ENCODE results near the gene NTRK3.
A peak's percentile ranks its signal among the peaks of the same experiment; 100 is the strongest.

Gene NTRK3

DNA sequence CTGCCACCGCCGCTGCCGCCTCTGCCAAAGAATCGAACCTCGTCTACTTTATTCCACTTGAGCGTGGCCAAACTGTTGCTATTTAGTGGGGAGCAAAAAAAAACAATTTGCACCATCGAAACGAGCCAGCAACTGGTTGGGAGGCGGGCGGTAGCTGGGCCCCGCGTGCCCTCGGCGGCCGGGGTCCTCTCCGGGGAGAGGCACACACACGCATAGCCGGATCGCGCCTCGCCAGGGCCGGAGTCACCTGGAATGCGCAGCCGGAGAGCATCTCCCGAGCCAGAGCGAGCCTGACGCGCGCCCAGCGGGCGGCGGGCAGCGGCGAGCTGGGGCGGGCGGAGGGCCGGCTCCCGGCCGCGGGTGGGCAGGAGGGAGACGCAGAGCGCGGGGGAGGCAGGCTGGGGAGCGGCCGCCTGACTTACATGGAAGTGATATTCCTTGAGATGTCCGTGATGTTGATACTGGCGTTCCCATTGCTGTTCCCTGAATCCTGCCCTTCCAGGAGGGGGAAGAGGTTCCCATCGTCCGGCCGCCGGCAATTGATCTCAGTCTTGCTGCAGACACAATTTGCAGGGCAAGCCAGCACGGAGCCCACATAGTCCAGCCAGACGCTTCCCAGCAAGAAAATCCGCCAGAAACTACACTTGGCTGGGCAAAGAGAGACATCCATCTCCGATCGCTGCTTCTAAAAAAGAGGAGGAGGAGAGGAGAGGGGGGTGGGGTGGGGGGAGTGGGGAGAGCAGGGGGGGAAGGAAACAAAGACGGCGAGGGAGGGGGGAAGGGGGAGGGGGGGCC is 858 bp downstream of the NTRK3 start:
- H3K9me3 ChIP-seq (ENCODE audit: insufficient read depth, low read depth, low read length) = no peaks in the 10 kb centered on the region
- no peak overlapping the region for H3K27ac ChIP-seq (ENCODE audit: low read length)
- no peaks in the 10 kb centered on the region for H3K36me3 ChIP-seq (ENCODE audit: insufficient read depth, low read depth, low read length)
- peaks cover 77% of the 10 kb centered on the region for H3K27me3 ChIP-seq (ENCODE audit: insufficient read depth, low read length)
- no peak overlapping the region for H3K9ac ChIP-seq (ENCODE audit: low read depth, low read length)
- peak overlapping the region; percentile 64 for H3K4me3 ChIP-seq (ENCODE audit: low read length)
- H3K4me1 ChIP-seq (ENCODE audit: insufficient read depth, low read length) = peaks cover 4% of the 10 kb centered on the region; the same call in 1 of the 2 replicates

GRCh38 chr15:88255087-88255483 is 1.5 kb downstream of the NTRK3 start:
- Histone ChIP-seq H3K36me3 (ENCODE audit: insufficient read depth, low read depth, low read length) (no peaks in the 10 kb centered on the region), H3K9me3 (ENCODE audit: insufficient read depth, low read depth, low read length) (no peaks in the 10 kb centered on the region), H3K4me1 (ENCODE audit: insufficient read depth, low read length) (peaks cover 4% of the 10 kb centered on the region; the same call in 1 of the 2 replicates), H3K27ac (ENCODE audit: low read length) (no peak overlapping the region), H3K27me3 (ENCODE audit: insufficient read depth, low read length) (peaks cover 74% of the 10 kb centered on the region), H3K9ac (ENCODE audit: low read depth, low read length) (no peak overlapping the region), H3K4me3 (ENCODE audit: low read length) (peak overlapping the region; percentile 64)

DNA sequence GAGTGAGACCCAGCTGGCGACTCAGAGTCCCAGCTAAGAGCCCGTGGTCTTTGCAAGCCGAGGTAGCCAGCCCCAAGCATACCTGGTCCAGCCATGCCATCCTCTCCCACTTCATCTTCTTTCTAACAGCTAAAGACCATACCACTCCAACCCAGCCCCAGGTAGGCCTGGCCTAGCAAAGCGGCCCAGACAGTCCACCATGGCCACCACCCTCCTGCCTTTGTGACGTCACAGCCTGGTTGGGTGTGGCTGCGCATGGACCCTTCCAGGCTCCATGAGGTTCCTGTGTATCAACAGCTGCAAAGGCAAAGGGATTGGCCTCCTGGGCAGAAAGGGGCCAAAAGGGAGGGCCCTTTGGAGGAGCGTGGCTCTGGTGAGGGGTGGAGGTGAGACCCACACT is 4.1 kb downstream of the NTRK3 start:
- Histone ChIP-seq H3K36me3 (ENCODE audit: insufficient read depth, low read depth, low read length) (no peaks in the 10 kb centered on the region), H3K27ac (ENCODE audit: low read length) (no peak overlapping the region), H3K27me3 (ENCODE audit: insufficient read depth, low read length) (peaks cover 75% of the 10 kb centered on the region)

GRCh38 chr15:88250826-88251225 is 5.7 kb downstream of the NTRK3 start:
- H3K9me3 ChIP-seq (ENCODE audit: insufficient read depth, low read depth, low read length) = no peaks in the 10 kb centered on the region
- H3K27ac ChIP-seq (ENCODE audit: low read length) = no peak overlapping the region
- no peak overlapping the region for H3K9ac ChIP-seq (ENCODE audit: low read depth, low read length)
- no peak overlapping the region for H3K4me3 ChIP-seq (ENCODE audit: low read length)
- no peaks in the 10 kb centered on the region for H3K36me3 ChIP-seq (ENCODE audit: insufficient read depth, low read depth, low read length)
- H3K27me3 ChIP-seq (ENCODE audit: insufficient read depth, low read length) = peaks cover 74% of the 10 kb centered on the region
- peaks cover 4% of the 10 kb centered on the region; the same call in 1 of the 2 replicates for H3K4me1 ChIP-seq (ENCODE audit: insufficient read depth, low read length)

More for the DNA sequence above, 4.1 kb downstream of the NTRK3 start:
- Histone ChIP-seq H3K9ac (ENCODE audit: low read depth, low read length) (no peak overlapping the region), H3K4me3 (ENCODE audit: low read length) (no peak overlapping the region), H3K9me3 (ENCODE audit: insufficient read depth, low read depth, low read length) (no peaks in the 10 kb centered on the region), H3K4me1 (ENCODE audit: insufficient read depth, low read length) (peaks cover 4% of the 10 kb centered on the region; the same call in 1 of the 2 replicates)

DNA sequence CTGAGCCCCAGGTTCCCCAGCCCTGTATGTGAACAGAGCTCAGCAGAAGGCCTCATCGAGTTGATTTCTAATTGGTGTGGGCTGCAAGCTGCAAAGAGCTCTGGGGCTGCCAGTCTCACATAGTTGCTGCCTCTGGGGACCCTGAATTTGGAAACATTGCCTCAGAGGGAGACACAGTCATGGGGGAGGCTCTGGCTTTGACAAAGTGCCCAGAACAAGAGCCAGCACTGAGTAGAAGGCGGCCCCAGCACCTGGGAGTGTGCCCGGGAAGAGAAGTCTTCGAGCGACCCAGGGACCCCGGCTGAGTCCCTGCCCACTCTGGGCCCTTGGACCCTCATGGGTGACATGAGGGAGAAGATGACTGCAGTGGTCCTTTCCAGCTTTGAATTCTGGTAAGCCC is 7.3 kb downstream of the NTRK3 start:
- H3K9ac ChIP-seq (ENCODE audit: low read depth, low read length) = no peak overlapping the region
- H3K36me3 ChIP-seq (ENCODE audit: insufficient read depth, low read depth, low read length) = no peaks in the 10 kb centered on the region
- no peak overlapping the region for H3K4me3 ChIP-seq (ENCODE audit: low read length)
- no peaks in the 10 kb centered on the region for H3K9me3 ChIP-seq (ENCODE audit: insufficient read depth, low read depth, low read length)
- no peaks in the 10 kb centered on the region for H3K4me1 ChIP-seq (ENCODE audit: insufficient read depth, low read length)
- peaks cover 61% of the 10 kb centered on the region for H3K27me3 ChIP-seq (ENCODE audit: insufficient read depth, low read length)
- H3K27ac ChIP-seq (ENCODE audit: low read length) = no peak overlapping the region

DNA sequence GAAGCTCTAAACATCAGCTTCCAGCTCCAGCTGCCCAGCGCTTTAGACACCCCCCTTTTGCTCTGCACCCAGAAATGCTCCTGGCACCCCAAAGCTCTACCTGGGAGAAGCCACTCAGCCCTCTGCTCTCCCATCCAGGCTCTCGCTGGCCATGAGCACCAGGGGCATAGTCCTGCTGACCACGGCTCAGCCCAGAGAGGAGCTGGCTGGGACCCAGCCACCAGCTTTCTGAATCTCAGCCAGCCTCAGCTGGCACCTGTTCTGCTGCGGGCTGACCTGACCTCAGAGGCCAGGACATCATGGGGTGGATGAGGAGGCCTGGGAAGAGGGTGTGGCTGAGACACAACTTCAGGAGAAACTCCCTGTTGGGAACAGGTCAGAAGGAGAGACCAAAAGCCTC is 8.6 kb downstream of the NTRK3 start:
- peaks cover 48% of the 10 kb centered on the region for H3K27me3 ChIP-seq (ENCODE audit: insufficient read depth, low read length)
- no peaks in the 10 kb centered on the region for H3K9me3 ChIP-seq (ENCODE audit: insufficient read depth, low read depth, low read length)
- H3K4me1 ChIP-seq (ENCODE audit: insufficient read depth, low read length) = no peaks in the 10 kb centered on the region
- no peaks in the 10 kb centered on the region for H3K36me3 ChIP-seq (ENCODE audit: insufficient read depth, low read depth, low read length)
- H3K27ac ChIP-seq (ENCODE audit: low read length) = no peak overlapping the region
- H3K9ac ChIP-seq (ENCODE audit: low read depth, low read length) = no peak overlapping the region
- no peak overlapping the region for H3K4me3 ChIP-seq (ENCODE audit: low read length)

DNA sequence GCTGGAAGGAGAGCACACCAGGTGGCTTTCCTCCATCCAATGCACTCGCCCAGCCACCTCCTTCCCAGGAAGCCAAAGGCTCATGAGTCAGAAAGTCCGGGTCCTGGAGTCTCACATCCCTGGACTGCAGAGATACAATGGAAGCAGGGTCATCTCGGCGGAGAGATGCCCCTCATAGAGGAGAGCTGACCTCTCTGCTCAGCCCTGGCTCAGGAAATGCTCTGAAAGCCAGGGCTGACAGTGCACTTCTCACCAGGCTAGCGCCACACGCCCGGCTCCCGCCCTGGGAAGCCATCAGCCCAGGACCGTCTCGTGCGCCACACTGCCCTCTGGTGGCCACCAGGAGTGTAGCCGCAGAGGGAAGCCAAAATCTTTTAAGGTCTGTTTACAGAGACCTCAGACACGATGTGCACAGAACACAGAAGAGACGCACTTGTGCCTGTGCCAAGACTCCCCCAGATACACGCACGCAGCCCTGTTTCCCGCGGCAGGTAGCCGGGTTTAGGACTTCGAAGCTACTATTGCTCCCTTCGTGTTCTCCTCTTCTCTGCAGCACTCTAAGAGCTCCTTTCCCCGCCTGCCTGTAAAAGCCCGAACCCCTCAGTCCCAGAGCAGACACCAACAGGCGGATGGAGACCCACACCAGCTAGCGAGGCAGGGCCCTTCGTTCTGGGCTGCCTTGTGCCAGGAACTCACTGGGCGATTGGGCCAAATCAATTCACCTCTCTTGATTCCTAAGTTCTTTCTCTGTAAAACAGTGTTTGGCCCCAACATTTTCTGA is 9.7 kb downstream of the NTRK3 start:
- H3K9ac ChIP-seq (ENCODE audit: low read depth, low read length) = peak overlapping the region; percentile 28; the same call in 1 of the 2 replicates
- peak overlapping the region; percentile 45; the same call in 1 of the 2 replicates for H3K4me3 ChIP-seq (ENCODE audit: low read length)
- no peaks in the 10 kb centered on the region for H3K9me3 ChIP-seq (ENCODE audit: insufficient read depth, low read depth, low read length)
- no peak overlapping the region for H3K27ac ChIP-seq (ENCODE audit: low read length)
- no peaks in the 10 kb centered on the region for H3K36me3 ChIP-seq (ENCODE audit: insufficient read depth, low read depth, low read length)
- H3K27me3 ChIP-seq (ENCODE audit: insufficient read depth, low read length) = peaks cover 37% of the 10 kb centered on the region
- no peaks in the 10 kb centered on the region for H3K4me1 ChIP-seq (ENCODE audit: insufficient read depth, low read length)

DNA sequence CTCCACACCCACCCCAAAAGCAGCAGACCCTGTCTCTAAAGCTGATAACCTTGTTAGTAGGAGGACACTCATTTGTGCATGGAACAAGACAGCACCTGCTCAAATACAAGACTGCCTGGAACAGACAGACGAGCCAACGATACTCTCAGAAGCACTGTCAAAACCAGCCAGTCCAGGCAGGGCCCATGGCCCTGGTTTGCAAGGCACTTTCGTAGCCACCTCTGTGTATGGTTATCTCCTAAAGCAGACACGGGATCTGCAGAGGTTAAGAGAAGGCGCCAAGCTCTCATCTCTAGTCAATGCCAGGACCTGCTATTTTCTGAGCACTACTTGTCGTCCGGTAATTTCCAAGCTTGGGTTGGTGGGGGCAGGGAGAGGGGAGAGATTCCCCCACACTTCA is 10.5 kb downstream of the NTRK3 start:
- H3K36me3 ChIP-seq (ENCODE audit: insufficient read depth, low read depth, low read length) = no peaks in the 10 kb centered on the region

DNA sequence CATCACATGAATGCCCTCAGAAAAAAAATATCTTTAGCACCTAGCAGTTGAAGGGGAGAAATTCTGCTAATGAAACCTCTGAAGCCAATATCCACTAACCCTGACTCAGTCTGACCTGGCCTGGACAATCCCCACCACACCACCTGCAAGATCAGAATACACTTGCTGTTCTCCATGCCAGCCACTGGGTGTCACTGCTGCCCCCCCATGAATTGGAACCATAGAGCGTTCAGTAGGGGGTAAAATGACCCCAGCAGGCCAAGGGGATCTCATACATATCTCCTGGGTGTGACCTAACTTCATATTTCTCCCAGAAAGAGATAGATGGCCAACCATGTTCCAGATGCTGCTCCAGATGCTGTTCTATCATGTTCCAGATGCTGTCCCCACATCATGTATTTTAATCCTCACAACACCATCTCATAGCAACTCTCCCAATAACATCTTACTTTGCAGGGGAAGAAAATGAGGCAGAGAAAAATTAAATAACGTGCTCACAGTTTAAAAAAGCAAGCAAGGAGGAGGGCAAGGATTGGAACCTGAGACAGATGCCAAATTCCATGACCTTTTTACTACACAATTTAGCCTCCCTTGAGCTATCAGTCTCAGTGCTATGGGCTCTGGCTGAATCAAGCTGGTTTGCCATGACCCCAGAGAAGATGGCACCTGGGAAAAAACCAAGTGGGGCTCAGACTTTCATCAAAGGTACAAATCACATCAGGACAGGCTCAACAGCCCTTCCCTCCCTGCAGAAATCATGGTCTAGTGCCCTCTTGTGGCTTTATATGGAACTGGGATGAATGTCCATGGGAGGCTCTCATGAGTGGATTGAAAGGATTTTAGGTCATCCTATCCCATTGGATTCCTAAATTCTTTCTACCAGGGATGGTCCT is 12.4 kb downstream of the NTRK3 start:
- H3K36me3 ChIP-seq (ENCODE audit: insufficient read depth, low read depth, low read length) = no peaks in the 10 kb centered on the region
- no peak overlapping the region for H3K4me3 ChIP-seq (ENCODE audit: low read length)
- no peaks in the 10 kb centered on the region for H3K4me1 ChIP-seq (ENCODE audit: insufficient read depth, low read length)
- H3K9me3 ChIP-seq (ENCODE audit: insufficient read depth, low read depth, low read length) = no peaks in the 10 kb centered on the region
- H3K9ac ChIP-seq (ENCODE audit: low read depth, low read length) = no peak overlapping the region
- peaks cover 28% of the 10 kb centered on the region for H3K27me3 ChIP-seq (ENCODE audit: insufficient read depth, low read length)
- H3K27ac ChIP-seq (ENCODE audit: low read length) = no peak overlapping the region

More for the DNA sequence above, 10.5 kb downstream of the NTRK3 start:
- H3K27ac ChIP-seq (ENCODE audit: low read length) = no peak overlapping the region
- no peaks in the 10 kb centered on the region for H3K4me1 ChIP-seq (ENCODE audit: insufficient read depth, low read length)
- no peak overlapping the region for H3K4me3 ChIP-seq (ENCODE audit: low read length)
- no peak overlapping the region for H3K9ac ChIP-seq (ENCODE audit: low read depth, low read length)
- H3K27me3 ChIP-seq (ENCODE audit: insufficient read depth, low read length) = peaks cover 32% of the 10 kb centered on the region
- H3K9me3 ChIP-seq (ENCODE audit: insufficient read depth, low read depth, low read length) = no peaks in the 10 kb centered on the region

GRCh38 chr15:88242586-88243555 is 13.7 kb downstream of the NTRK3 start:
- Histone ChIP-seq H3K9me3 (ENCODE audit: insufficient read depth, low read depth, low read length) (no peaks in the 10 kb centered on the region), H3K27me3 (ENCODE audit: insufficient read depth, low read length) (peaks cover 19% of the 10 kb centered on the region), H3K27ac (ENCODE audit: low read length) (no peak overlapping the region), H3K4me1 (ENCODE audit: insufficient read depth, low read length) (no peaks in the 10 kb centered on the region), H3K4me3 (ENCODE audit: low read length) (no peak overlapping the region), H3K9ac (ENCODE audit: low read depth, low read length) (no peak overlapping the region), H3K36me3 (ENCODE audit: insufficient read depth, low read depth, low read length) (no peaks in the 10 kb centered on the region)

Measured in iPS-20b (cell line).